RKO (cell line): ENCODE results near the gene MRPS11.
A peak's percentile ranks its signal among the peaks of the same experiment; 100 is the strongest.
"Not testable (repeated sequence)": the region's sequence is repeated elsewhere in the genome, so short reads cannot be mapped to it uniquely, and the experiment has no call there.

Experiments
- DNase-seq: peaks from one replicate; pipeline ENCODE4 v3.0.0-alpha.2; 2016; ENCODE audit warnings: low spot score

Gene MRPS11

DNA sequence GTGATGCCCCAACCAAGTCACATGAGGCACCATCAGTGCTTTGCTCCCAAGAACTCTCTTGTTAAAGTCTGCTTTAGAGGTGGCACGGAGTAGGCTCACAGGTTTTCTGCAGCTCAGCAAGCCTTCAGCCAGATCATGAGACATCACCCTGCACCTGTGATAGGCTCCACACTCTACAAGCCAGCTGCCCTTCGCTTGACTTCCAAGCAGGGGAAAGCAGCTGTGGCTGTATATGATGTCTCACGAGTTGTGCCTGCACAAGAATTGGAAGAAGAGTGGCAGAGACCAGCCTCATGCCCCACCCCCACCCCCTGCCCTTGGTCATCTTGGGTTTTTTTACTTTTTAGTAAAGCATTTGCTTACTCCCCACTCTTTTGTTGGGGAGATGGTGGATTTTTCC, 22.5 kb downstream of the MRPS11 start:
- DNase-seq: no peak

DNA sequence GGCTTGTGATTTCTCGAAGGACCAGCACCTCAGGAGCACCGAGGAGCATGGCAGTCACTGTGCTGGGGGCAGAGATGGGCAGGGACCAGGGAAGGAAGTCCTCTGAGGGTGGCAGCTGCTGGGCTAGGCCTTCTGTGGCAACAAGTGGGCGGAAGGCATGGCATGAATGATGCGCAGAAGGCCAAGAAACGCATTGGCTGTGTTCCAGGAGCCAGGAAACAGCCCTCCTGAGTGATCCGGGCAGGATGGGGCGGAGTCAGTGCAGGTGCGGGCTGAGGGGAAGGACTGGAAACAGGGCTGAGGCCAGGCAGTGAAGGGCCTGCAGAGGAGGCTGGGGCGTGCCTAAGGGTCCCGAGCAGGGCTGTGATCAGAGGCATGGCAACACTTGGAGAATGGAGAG, 23.6 kb downstream of the MRPS11 start:
- no peak for DNase-seq

DNA sequence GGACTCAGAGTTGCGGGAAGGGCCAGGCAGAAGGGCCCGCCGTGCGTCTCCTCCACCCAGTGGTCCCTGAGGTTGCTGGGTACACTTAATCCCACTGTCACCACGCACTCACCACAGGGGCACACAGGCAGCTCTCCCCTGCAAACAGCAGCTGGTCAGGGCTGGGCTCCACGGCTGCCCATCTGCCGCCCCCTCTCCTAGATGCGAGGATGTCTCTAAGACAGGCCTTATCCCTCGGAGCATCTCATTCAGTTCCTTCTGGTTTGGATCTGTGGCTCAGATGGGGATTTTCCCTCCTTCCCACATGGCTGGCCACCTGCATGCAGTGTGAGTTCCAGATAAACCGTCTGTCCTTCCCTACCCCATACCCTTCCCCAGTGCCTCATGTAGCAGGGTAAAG, 26.3 kb downstream of the MRPS11 start:
- DNase-seq: no peak

DNA sequence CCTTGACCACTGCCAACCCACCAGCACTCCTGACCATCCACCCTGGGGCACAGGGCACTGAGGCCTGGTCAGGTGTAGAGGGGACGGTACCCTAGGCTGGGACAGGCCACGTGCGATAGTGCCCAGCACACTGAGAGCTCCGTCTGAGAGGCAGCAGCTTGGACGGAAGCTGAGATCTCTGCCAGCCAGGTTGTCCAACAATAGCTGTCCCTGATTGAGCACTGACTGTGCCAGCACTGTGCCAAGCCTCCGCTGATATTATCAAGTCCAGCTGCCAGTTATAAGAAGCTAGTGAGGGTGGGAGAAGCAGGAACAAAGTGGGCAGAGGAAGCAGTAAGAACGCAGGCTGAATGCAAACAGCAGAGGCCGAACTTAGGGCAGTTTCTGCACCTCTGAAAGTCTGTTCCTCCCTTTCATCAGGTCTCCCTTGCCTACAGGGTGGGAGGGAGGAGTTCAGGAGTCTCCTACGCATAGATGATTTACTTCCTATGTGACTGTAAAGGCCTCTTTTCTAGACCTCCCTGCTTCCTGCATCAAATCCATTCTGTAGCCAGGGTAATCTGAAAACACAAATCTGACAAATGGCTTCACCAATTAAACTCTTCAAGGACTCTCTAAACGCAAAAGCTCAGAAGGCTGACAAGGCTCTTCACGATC, 29.7 kb downstream of the MRPS11 start:
- DNase-seq: no peak

DNA sequence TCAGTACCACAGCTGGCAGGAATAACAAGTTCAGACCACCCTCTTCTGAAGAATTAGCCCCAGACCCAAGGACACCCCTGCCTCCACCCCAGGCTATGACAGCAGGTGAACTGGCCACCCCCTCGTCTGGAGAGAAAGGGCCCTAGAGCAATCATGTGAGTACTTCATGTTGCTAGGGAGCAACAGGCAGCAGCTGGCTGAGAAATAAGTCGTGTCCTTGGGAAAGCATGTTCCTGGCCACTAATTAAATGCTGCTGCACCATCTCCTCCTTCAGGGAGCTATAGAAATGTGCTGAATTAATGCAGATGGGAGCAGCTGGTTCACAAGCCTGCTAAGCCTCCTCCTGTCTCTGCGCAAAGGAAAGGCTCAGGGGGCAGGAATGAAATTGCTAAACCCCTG, 31.5 kb downstream of the MRPS11 start:
- no peak for DNase-seq

DNA sequence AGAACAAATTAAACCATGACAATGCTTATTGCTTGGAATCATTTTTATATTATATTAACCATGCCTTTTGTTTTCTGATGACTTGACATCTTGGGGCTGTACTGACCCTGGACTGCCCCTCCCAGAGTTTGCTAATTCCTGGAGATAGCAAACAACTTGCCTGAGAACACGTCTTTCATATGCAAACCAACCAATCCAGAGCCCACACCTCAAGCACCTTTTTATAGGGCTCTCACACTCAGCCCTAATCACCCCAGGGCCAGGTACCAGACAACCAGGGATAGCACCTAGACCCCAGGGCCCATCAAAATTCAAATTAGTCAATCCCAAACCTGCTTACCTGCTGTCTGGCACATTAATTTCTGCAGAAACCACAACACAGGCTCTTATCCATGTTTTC, 36.9 kb downstream of the MRPS11 start:
- no peak for DNase-seq

DNA sequence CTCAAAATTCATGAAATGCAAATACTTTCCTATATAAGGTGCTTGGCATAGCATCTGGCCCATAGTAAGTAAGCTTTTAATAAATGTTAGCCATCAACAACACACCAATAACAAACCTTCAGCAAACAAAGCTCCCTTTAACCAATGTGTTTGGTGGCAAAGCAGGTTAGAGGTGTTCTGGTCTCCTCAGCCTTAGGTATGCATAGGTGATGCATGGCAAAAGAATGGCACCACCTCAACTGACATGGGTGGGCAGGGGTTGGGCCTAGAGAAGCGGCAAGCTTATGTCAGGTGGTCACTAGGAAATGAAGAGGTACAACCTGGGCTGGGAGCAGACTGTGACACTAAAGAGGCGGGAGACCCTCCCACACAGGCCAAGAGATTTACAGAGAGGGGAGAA, 38.2 kb downstream of the MRPS11 start:
- DNase-seq: no peak

DNA sequence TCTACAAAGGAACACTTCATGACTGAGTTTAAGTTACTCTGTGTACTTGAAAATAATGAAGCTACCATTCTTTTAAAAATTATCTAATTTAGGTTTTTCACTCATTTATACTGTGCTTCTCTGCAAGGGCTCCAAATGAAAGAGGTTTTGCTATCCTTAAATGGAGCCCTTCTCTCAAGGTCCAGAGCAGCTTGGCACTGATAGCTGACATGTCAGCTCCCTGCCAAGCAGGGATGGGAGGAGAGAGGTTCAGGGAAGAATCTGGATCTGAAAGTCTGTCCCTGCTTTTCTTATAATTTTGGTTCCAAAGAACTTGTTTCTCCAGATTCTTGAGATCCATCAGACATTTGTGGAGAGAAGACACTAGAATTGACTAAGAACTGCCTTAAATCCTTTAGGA, 39.1 kb downstream of the MRPS11 start:
- DNase-seq: no peak

DNA sequence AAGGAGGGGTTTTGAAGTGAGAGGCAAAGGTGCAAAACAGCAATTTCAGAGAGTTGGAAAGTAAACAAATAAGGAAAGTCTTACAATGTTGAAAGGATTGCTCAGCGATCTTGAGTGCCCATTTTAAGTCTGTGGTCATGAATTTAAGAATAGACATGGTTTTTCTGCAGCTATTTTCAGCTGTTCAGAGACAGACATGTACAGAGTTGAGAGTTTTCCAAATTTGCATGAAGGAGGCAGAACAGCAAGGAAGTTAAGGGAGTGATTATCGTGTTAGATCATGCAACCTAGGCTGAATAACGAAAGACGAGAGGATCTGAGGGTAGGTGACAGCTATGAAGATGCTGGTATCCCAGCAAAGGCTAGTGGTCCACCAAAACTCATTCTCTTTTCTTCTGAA, 41.8 kb downstream of the MRPS11 start:
- no peak for DNase-seq

DNA sequence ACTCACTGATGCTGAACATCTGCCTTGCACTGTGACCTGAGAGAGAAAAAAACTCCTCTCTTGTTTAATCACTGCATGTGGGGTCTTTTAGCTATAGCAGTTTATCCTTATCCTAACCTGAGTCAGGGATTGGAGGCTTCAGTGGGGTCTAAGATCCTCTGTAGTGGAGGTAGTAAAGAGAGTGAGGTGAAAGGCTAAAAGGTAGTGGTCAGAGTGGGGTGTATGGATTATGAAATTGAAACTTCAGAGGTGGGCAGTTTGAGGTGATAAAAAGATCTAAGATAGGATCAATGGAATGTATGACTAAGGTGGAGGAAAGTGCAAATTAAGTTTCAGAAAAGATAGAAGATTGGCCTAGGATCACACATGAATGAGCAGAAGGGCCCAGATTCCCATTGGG, 42.5 kb downstream of the MRPS11 start:
- no peak for DNase-seq

DNA sequence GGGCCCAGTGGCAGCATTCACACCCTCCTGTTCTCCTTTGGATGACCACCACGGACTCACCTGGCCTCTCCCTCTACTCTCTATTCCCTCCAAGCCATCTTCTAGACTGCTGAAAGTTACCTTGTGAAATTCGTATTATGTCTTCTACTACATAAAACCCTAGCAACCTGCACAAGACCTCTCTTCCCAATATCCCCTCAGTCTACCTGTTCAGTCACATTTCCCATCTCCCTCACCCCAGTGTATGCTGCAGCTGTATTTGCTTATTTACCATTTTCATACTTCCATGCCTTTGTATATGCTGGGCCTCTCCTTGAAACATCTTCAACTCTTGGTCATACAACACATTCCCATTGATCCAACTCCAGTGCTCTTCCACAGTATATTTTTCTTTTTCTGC, 43.7 kb downstream of the MRPS11 start:
- no peak for DNase-seq

DNA sequence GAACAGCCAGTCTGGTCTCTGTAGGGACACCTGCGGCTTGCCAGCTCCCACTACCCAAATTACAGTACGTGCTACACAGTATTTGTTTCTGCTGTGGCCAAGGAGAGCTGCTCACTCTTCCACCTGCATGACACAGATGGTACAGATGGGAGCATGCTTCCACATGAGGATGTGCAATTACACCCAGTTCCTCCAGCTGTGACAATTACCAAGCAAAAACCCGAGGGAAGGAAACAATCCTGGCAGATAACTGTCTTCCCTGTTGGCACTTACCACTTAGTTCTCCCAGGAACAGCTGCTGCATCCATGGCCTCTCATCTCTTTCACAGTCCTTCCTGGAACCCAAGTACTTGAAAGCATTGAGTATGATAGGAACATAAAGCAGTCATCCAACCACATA, 44.6 kb downstream of the MRPS11 start:
- DNase-seq: no peak

DNA sequence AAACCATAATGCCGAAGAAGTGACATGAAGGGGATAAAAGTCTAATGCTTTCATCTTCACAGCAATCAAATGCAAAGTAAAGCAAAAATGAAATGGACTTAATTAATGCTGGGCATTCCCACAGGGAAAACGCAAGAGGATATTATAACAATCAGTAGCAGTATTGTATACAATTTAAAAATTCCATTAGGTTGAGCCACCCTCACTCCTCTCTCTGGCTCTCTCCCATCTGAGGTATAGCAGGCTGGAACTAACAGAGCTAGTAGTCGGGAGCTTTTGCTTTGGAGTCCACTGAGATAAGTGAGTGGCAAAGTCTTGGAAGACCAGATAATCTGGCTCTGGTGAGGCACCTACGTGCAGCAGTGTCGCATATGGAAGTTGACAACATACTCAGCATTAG, 45.1 kb downstream of the MRPS11 start:
- no peak for DNase-seq

DNA sequence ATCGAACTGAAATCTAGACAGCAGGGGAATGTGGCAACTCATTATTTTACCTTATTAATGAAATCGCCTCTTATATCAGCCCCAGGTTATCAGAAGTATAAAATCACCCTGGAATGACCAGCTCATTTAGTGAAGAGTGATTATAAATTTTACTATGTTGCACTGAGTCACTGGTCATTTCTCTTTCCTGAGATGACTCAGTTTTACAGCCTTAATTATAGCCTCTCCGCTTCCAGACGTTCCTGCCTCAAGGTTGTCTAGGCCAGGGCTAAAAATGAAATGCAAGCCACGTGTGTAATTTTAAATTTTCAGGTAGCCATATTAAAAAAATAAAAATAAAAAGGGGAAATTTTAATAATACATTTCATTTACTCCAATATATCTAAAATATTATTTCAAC, 45.7 kb downstream of the MRPS11 start:
- peak; percentile 56 for DNase-seq

DNA sequence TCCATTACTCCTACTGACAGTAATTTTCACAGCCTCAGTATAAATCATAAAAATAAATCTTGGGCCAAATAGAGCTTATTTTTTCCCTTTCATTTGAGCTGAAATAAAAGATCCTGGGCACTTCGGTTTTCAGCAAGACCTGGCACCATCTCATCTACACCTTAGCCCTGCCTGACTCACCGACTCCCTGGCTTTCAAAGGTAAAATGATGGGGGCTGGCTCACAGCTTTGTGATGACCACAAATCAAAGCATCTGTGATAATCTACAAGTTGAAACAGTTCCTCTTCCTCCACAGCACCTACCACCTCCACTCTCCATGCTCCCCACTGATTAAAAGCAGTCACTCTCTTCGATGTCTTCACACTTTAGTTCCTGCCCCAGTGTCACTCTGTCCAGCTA, 51.4 kb downstream of the MRPS11 start:
- DNase-seq: no peak

DNA sequence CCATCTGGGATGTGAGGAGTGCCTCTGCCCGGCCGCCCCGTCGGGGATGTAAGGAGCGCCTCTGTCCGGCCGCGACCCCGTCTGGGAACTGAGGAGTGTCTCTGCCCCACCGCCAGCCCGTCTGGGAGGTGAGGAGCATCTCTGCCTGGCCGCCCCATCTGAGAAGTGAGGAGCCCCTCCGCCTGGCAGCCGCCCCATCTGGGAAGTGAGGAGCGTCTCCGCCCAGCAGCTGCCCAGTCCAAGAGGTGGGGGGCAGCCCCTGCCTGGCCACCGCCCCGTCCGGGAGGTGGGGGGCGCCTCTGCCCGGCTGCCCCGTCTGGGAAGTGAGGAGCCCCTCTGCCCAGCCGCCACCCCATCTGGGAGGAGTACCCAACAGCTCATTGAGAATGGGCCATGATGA, 56.6 kb downstream of the MRPS11 start:
- DNase-seq: not testable (repeated sequence)

DNA sequence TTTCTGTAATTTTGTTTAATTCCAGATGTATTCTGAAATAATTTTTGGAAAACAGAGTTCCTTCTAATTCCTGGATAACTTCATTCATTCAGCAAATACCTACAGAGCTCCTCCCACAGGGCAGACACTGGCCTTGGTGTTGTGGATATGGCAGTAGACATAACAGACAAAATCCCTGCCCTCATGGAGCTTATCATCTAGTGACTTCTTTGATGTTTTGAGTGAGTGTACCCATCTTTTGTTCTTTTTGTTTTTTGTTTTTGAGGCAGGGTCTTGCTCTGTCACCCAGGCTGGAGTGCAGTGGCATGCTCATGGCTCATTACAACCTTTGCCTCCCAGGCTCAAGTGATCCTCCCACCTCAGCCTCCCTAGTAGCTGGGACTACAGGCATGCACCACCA, 57.9 kb downstream of the MRPS11 start:
- no peak for DNase-seq

DNA sequence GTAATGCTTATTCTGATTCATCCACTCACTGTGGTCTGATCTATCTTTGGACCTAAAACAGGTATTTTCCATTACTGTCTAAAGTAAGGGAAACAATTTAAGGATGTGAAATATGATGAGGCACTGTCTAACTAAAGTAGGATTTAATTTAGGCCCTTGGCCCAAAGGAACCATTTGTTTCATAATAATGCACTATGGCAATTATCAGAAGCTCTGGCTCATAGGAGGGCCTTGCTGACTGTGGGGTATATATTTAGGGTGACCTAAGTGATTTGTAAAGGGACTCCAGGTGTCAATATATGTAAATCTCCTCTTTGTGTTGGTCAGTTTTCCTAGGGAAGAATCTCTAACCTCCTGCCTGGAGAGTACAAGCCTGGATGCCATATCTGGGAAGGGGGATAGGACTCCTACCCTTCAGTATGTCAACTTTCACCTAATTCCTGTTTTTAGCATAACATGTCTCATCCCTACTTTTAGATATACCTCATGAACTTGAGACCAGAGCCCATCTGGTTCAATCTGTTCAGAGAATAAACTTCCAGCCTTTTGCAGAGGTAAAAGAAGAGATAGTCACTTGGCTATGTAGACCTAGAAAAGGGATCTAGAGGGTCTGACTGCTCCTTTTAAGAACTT, 58.9 kb downstream of the MRPS11 start:
- no peak for DNase-seq

DNA sequence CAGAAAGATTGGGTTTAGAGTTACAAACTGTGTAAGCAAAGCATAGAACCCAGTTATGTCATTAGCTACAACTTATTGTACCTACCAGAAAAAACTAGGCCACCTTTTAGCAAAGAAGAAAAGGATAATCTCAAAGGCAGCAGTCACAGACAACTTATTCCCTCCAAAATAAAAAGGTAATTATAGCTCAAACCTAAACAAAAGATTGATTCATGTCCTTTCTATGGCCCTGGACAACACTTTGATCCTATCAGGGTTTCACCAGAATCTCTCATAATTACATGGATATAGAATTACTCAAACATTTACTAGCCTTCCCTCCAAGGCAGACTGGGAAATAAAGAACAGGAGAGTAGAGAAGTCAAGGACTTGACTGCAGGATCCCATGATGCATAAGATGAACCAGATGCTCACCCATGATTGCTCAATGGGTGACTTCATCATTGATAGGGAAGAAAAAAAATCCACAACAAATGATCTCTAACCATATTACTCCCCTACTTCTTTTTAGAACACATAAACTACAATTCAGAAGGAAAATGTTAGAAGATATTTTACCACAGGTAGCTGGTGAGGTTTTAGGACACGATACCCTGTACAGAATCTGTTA, 61.6 kb downstream of the MRPS11 start:
- DNase-seq: no peak
